HepG2 (cell line): ENCODE data around the gene AKR1A1. TPM values are rescaled to one million over a fixed set of nuclear protein-coding genes. Genes with fewer than 3 reads are reported as not detected.
A peak's percentile ranks its signal among the peaks of the same experiment; 100 is the strongest.

ENCODE experiments used
- ATAD3A ChIP-seq: sonication (generic); formaldehyde crosslinking; IDR thresholded peaks from 2 replicates; pipeline ENCODE4 v1.4.0; 2020; ENCODE audit warnings: missing genetic modification reagents
- BHLHE40 ChIP-seq: IDR thresholded peaks from 2 replicates; pipeline ENCODE4 v1.6.1; 2011; ENCODE audit warnings: low read length, improper control_type of control experiment
- CBFB ChIP-seq: sonication (generic); formaldehyde crosslinking; IDR thresholded peaks from 2 replicates; pipeline ENCODE4 v1.4.0; 2020; ENCODE audit warnings: missing genetic modification reagents
- CEBPG ChIP-seq: IDR thresholded peaks from 2 replicates; pipeline ENCODE4 v1.6.1; 2016
- REXO4 ChIP-seq: sonication (generic); formaldehyde crosslinking; IDR thresholded peaks from 2 replicates; pipeline ENCODE4 v1.8.0; 2022; ENCODE audit warnings: missing genetic modification reagents, mild to moderate bottlenecking, borderline replicate concordance
- TGIF2 ChIP-seq: IDR thresholded peaks from 2 replicates; pipeline ENCODE4 v1.6.1; 2016; ENCODE audit warnings: control low read depth, missing compliant biosample characterization
- TP53 ChIP-seq: sonication (generic); formaldehyde crosslinking; conservative IDR thresholded peaks from 2 replicates; pipeline ENCODE4 v1.4.0; 2020; ENCODE audit warnings: missing genetic modification reagents
- ZNF446 ChIP-seq: sonication (generic); formaldehyde crosslinking; IDR thresholded peaks from 2 replicates; pipeline ENCODE4 v1.5.0; 2020; ENCODE audit warnings: mild to moderate bottlenecking, missing genetic modification reagents
- ZNF713 ChIP-seq: sonication (generic); formaldehyde crosslinking; IDR thresholded peaks from 2 replicates; pipeline ENCODE4 v1.4.0; 2020; ENCODE audit warnings: mild to moderate bottlenecking, missing genetic modification reagents
- ZNF724P ChIP-seq: sonication (generic); formaldehyde crosslinking; IDR thresholded peaks from 2 replicates; pipeline ENCODE4 v1.8.0; 2022; ENCODE audit warnings: missing genetic modification reagents, borderline replicate concordance
- ZNF768 ChIP-seq: sonication (generic); formaldehyde crosslinking; IDR thresholded peaks from 2 replicates; pipeline ENCODE4 v1.4.0; 2020; ENCODE audit warnings: missing genetic modification reagents
- polyA plus RNA-seq, 8 experiments: library from polyadenylated mRNA; depleted of rRNA in 3 of 8; stranded (reverse) in 7 of 8; unstranded in 1 of 8; fragments of >200 nt; fragmentation: Illumina TruSeq in 4 of 8; extraction: Trizol in 4 of 8; gene quantifications; 2 replicates each; pipeline versions ENCODE4 v1.2.1 to v1.2.3, GENCODE V29; 2011 to 2016; ENCODE audit warnings: low read depth in 4 of 8, missing spikeins in 1 of 8, mixed read lengths in 1 of 8; ENCODE audit not compliant: insufficient read depth in 1 of 8
- total RNA-seq, 5 experiments: library from RNA; depleted of rRNA; stranded (reverse); fragments of >200 nt; fragmentation: Illumina TruSeq; extraction: Trizol; gene quantifications; 2 replicates each; pipeline ENCODE4 v1.2.3, GENCODE V29; 2016; ENCODE audit warnings: low read depth in 1 of 5
- TF ChIP-seq, protein P1 (sequence below): IDR thresholded peaks from 2 replicates; pipeline ENCODE4 v1.6.1; 2016; ENCODE audit warnings: low read depth, borderline replicate concordance
- TF ChIP-seq, protein P2 (sequence below): IDR thresholded peaks from 2 replicates; pipeline ENCODE4 v1.6.1; 2016; ENCODE audit warnings: mild to moderate bottlenecking, missing biosample characterization, missing genetic modification reagents
- TF ChIP-seq, protein P3 (sequence below): sonication (generic); formaldehyde crosslinking; IDR thresholded peaks from 2 replicates; pipeline ENCODE4 v1.4.0; 2020; ENCODE audit warnings: missing genetic modification reagents
- TF ChIP-seq, protein P4 (sequence below): sonication (generic); formaldehyde crosslinking; IDR thresholded peaks from 2 replicates; pipeline ENCODE4 v1.4.0; 2020; ENCODE audit warnings: mild to moderate bottlenecking, missing genetic modification reagents
- TF ChIP-seq, protein P5 (sequence below): sonication (generic); formaldehyde crosslinking; IDR thresholded peaks from 2 replicates; pipeline ENCODE4 v1.4.0; 2020; ENCODE audit warnings: missing genetic modification reagents
- TF ChIP-seq, protein P6 (sequence below): sonication (generic); formaldehyde crosslinking; IDR thresholded peaks from 2 replicates; pipeline ENCODE4 v1.5.0; 2020; ENCODE audit warnings: mild to moderate bottlenecking, missing genetic modification reagents
- TF ChIP-seq, protein P7 (sequence below): sonication (generic); formaldehyde crosslinking; IDR thresholded peaks from 2 replicates; pipeline ENCODE4 v1.5.0; 2020; ENCODE audit warnings: mild to moderate bottlenecking, missing genetic modification reagents

The AKR1A1 gene
- total and polyA plus RNA-seq, 2 of the 13 experiments (the other 11 are each of a cell fraction or from before 2014, with no cell fraction given), result 181 to 217 TPM

DNA sequence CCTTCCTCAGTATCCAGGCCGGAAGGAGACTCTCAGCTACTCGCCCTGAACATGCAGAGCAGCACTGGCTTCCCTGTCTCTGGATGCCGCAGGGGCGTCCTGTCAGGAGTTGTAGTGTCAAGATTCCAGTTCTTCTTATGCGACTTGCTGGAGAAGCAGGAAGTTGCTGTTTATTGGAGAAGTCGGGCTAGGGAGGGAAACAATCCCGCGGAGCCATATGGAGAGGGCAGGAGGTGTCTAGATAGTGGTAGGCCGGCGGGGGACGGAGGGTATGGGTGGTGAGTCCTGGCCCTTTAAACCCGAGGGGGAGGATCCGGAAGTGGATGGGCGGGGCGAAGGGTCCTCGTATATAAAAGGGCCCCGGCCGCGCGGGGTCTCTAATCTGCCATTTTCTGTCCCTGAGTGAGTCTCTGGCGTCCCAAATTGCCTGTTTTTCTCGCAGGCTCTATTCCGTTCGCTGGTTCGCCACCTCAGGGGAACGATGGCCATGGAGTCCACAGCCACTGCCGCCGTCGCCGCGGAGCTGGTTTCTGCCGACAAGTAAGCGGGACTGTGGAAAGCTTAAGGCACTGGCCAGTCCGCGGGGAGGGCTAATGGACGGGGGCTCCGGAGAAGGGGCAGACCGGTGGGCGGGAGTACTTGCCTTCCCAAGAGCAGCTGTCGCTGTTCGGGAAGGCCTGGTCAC is 33.2 kb downstream of the AKR1A1 start, which contains the start of gene NASP (continued):
- TF ChIP-seq, protein P1, sequence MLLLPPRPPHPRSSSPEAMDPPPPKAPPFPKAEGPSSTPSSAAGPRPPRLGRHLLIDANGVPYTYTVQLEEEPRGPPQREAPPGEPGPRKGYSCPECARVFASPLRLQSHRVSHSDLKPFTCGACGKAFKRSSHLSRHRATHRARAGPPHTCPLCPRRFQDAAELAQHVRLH (CRISPR knock-in tag), result 0 out of 2 replicates have a peak, but pooled peaks have one; percentile 11
- TF ChIP-seq, protein P2, sequence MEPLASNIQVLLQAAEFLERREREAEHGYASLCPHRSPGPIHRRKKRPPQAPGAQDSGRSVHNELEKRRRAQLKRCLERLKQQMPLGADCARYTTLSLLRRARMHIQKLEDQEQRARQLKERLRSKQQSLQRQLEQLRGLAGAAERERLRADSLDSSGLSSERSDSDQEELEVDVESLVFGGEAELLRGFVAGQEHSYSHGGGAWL (CRISPR knock-in tag), result peak; percentile 28; the same call in 1 of the 2 replicates
- TF ChIP-seq BHLHE40 (no peak), TGIF2 (peak; percentile 8; the same call in 1 of the 2 replicates), ZNF768 (peak; percentile 65; the same call in 1 of the 2 replicates), CEBPG (CRISPR knock-in tag) (no peak), ZNF446 (CRISPR knock-in tag) (peak; percentile 74; the same call in 1 of the 2 replicates), ZNF724P (no peak; the same call in 1 of the 2 replicates), ZNF713 (CRISPR knock-in tag) (no peak), REXO4 (CRISPR knock-in tag) (no peak; the same call in 1 of the 2 replicates), TP53 (CRISPR knock-in tag) (no peak), CBFB (CRISPR knock-in tag) (no peak), ATAD3A (CRISPR knock-in tag) (no peak)
- TF ChIP-seq, protein P3, sequence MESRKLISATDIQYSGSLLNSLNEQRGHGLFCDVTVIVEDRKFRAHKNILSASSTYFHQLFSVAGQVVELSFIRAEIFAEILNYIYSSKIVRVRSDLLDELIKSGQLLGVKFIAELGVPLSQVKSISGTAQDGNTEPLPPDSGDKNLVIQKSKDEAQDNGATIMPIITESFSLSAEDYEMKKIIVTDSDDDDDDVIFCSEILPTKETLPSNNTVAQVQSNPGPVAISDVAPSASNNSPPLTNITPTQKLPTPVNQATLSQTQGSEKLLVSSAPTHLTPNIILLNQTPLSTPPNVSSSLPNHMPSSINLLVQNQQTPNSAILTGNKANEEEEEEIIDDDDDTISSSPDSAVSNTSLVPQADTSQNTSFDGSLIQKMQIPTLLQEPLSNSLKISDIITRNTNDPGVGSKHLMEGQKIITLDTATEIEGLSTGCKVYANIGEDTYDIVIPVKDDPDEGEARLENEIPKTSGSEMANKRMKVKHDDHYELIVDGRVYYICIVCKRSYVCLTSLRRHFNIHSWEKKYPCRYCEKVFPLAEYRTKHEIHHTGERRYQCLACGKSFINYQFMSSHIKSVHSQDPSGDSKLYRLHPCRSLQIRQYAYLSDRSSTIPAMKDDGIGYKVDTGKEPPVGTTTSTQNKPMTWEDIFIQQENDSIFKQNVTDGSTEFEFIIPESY (CRISPR knock-in tag), result no peak
- TF ChIP-seq, protein P4, sequence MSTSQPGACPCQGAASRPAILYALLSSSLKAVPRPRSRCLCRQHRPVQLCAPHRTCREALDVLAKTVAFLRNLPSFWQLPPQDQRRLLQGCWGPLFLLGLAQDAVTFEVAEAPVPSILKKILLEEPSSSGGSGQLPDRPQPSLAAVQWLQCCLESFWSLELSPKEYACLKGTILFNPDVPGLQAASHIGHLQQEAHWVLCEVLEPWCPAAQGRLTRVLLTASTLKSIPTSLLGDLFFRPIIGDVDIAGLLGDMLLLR (CRISPR knock-in tag), result no peak; the same call in 1 of the 2 replicates
- TF ChIP-seq, protein P5, sequence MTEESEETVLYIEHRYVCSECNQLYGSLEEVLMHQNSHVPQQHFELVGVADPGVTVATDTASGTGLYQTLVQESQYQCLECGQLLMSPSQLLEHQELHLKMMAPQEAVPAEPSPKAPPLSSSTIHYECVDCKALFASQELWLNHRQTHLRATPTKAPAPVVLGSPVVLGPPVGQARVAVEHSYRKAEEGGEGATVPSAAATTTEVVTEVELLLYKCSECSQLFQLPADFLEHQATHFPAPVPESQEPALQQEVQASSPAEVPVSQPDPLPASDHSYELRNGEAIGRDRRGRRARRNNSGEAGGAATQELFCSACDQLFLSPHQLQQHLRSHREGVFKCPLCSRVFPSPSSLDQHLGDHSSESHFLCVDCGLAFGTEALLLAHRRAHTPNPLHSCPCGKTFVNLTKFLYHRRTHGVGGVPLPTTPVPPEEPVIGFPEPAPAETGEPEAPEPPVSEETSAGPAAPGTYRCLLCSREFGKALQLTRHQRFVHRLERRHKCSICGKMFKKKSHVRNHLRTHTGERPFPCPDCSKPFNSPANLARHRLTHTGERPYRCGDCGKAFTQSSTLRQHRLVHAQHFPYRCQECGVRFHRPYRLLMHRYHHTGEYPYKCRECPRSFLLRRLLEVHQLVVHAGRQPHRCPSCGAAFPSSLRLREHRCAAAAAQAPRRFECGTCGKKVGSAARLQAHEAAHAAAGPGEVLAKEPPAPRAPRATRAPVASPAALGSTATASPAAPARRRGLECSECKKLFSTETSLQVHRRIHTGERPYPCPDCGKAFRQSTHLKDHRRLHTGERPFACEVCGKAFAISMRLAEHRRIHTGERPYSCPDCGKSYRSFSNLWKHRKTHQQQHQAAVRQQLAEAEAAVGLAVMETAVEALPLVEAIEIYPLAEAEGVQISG (CRISPR knock-in tag), result peak; percentile 65
- TF ChIP-seq, protein P6, sequence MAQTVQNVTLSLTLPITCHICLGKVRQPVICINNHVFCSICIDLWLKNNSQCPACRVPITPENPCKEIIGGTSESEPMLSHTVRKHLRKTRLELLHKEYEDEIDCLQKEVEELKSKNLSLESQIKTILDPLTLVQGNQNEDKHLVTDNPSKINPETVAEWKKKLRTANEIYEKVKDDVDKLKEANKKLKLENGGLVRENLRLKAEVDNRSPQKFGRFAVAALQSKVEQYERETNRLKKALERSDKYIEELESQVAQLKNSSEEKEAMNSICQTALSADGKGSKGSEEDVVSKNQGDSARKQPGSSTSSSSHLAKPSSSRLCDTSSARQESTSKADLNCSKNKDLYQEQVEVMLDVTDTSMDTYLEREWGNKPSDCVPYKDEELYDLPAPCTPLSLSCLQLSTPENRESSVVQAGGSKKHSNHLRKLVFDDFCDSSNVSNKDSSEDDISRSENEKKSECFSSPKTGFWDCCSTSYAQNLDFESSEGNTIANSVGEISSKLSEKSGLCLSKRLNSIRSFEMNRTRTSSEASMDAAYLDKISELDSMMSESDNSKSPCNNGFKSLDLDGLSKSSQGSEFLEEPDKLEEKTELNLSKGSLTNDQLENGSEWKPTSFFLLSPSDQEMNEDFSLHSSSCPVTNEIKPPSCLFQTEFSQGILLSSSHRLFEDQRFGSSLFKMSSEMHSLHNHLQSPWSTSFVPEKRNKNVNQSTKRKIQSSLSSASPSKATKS (CRISPR knock-in tag), result no peak
- TF ChIP-seq, protein P7, sequence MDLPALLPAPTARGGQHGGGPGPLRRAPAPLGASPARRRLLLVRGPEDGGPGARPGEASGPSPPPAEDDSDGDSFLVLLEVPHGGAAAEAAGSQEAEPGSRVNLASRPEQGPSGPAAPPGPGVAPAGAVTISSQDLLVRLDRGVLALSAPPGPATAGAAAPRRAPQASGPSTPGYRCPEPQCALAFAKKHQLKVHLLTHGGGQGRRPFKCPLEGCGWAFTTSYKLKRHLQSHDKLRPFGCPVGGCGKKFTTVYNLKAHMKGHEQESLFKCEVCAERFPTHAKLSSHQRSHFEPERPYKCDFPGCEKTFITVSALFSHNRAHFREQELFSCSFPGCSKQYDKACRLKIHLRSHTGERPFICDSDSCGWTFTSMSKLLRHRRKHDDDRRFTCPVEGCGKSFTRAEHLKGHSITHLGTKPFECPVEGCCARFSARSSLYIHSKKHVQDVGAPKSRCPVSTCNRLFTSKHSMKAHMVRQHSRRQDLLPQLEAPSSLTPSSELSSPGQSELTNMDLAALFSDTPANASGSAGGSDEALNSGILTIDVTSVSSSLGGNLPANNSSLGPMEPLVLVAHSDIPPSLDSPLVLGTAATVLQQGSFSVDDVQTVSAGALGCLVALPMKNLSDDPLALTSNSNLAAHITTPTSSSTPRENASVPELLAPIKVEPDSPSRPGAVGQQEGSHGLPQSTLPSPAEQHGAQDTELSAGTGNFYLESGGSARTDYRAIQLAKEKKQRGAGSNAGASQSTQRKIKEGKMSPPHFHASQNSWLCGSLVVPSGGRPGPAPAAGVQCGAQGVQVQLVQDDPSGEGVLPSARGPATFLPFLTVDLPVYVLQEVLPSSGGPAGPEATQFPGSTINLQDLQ (CRISPR knock-in tag), result peak; percentile 71; the same call in 1 of the 2 replicates
